ENCODE measurements around the gene NEDD4L. TPM values are rescaled to one million over a fixed set of nuclear protein-coding genes. Genes with fewer than 3 reads are reported as not detected.

Gene NEDD4L
- total RNA-seq, 2 donors from 2014 or later, result 149 to 212 TPM

- Histone ChIP-seq H3K9ac (ENCODE audit: low read depth in 2 of 2, low read length in 2 of 2) (peak overlapping the region in 1 of 2 donors; percentile 53), H3K9me3 (no peaks in the 10 kb centered on the region), H3K4me3 (no peak overlapping the region), H3K36me3 (peaks cover 3% of the 10 kb centered on the region), H3K4me1 (no peaks in the 10 kb centered on the region), H3K27ac (peak overlapping the region; percentile 45), H3K27me3 (no peaks in the 10 kb centered on the region)
- intact Hi-C loops (cut with DNase I), result loop anchor here (5.0 to 10.0 kb wide), 3 partner anchors 130 to 257 kb away; no protein-coding TSS in a partner anchor
- DNase-seq, result peak; percentile 78
- TF ChIP-seq, protein P1, sequence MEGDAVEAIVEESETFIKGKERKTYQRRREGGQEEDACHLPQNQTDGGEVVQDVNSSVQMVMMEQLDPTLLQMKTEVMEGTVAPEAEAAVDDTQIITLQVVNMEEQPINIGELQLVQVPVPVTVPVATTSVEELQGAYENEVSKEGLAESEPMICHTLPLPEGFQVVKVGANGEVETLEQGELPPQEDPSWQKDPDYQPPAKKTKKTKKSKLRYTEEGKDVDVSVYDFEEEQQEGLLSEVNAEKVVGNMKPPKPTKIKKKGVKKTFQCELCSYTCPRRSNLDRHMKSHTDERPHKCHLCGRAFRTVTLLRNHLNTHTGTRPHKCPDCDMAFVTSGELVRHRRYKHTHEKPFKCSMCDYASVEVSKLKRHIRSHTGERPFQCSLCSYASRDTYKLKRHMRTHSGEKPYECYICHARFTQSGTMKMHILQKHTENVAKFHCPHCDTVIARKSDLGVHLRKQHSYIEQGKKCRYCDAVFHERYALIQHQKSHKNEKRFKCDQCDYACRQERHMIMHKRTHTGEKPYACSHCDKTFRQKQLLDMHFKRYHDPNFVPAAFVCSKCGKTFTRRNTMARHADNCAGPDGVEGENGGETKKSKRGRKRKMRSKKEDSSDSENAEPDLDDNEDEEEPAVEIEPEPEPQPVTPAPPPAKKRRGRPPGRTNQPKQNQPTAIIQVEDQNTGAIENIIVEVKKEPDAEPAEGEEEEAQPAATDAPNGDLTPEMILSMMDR (IDR thresholded peaks at IDR 0.05), result peak; percentile 47
These were observed 278.0 kb downstream of the NEDD4L start for GRCh38 chr18:58321986-58322385.

GRCh38 chr18:58322464-58322863 is 278.4 kb downstream of the NEDD4L start:
- Histone ChIP-seq H3K4me3 (no peak overlapping the region), H3K9ac (ENCODE audit: low read depth in 2 of 2, low read length in 2 of 2) (no peak overlapping the region)
- intact Hi-C loops (cut with DNase I), result loop anchor here (5.0 to 10.0 kb wide), 3 partner anchors 130 to 258 kb away; no protein-coding TSS in a partner anchor

DNA sequence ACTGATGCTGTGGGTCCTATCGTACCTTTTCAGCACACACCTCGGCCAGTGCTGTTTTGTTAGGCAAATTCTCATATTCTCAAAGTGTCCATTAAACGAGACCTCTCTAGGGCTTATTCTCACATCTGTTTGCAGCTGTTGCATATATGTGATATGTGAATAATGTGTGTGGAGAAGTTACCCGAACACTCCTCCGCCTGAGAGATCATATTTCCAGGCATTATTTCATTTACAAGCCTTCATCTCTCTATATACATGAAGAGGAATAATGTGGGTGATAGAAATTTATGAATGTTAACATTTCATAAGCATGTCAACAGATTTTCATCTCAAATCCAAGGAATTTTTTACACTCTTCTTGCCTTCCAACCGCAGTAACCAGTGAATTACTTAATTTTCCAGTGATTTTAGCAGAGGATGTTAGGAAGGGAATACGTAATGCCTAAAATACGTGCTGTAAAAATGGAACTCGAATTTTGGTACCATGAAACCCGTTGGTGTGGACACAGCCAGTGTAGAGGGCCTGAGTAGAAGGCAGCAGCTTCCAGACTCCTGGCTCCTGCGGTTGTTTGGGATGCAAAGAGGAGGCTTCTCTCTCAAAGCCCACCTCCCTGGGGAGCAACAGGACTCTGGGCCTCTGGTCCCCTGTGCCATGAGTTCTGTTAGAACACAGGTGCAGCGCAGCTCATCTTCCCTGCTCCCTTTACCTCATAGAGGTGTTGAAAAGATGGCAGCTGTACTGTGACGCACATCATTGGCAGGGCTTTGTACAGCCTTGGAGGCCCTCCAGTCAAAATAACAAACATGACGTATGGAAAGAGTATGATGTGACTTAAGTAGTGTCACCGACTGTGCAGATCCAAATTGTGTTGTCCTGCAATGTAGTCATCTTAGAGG is 280.1 kb downstream of the NEDD4L start:
- no peaks in the 10 kb centered on the region for H3K27me3 ChIP-seq
- TF ChIP-seq, protein P1 (IDR thresholded peaks at IDR 0.05), result no peak
- H3K27ac ChIP-seq, result no peak overlapping the region
- no peaks in the 10 kb centered on the region for H3K9me3 ChIP-seq
- intact Hi-C loops (cut with DNase I), result loop anchor here (5.0 to 10.0 kb wide), 3 partner anchors 132 to 259 kb away; no protein-coding TSS in a partner anchor
- H3K4me3 ChIP-seq, result no peak overlapping the region
- H3K9ac ChIP-seq (ENCODE audit: low read depth in 2 of 2, low read length in 2 of 2), result no peak overlapping the region
- no peaks in the 10 kb centered on the region for H3K4me1 ChIP-seq
- H3K36me3 ChIP-seq, result peaks cover 3% of the 10 kb centered on the region
- DNase-seq, result no peak

More at GRCh38 chr18:58322464-58322863, 278.4 kb downstream of the NEDD4L start:
- DNase-seq, result no peak
- no peak overlapping the region for H3K27ac ChIP-seq
- peaks cover 3% of the 10 kb centered on the region for H3K36me3 ChIP-seq
- no peaks in the 10 kb centered on the region for H3K9me3 ChIP-seq
- H3K27me3 ChIP-seq, result no peaks in the 10 kb centered on the region
- no peaks in the 10 kb centered on the region for H3K4me1 ChIP-seq
- TF ChIP-seq, protein P1 (IDR thresholded peaks at IDR 0.05), result no peak

DNA sequence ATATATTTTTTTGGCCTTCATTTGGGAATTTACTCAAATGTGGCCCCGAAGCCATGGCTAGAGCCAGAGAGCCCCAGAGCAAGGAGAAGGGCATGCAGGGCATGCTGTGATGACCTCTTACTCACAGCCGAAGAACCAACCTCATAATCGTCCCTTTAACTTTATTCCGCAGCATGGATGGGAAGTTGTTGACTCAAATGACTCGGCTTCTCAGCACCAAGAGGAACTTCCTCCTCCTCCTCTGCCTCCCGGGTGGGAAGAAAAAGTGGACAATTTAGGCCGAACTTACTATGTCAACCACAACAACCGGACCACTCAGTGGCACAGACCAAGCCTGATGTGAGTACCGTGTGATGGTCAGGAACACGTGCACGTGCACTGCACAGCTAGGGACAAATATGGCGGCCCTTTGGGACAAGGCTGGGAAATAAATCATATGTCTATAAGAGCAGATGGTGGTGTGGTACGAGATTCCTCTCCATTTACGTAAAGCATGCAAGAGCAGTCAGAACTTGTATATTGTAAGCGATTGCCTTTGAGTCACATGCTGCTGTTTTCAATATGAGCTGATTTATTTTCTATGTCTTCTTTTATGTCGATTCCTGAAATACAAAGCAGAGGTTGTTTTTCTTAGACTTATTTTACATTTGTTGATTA is 280.9 kb downstream of the NEDD4L start:
- Histone ChIP-seq H3K27ac (no peak overlapping the region), H3K4me1 (no peaks in the 10 kb centered on the region), H3K9ac (ENCODE audit: low read depth in 2 of 2, low read length in 2 of 2) (no peak overlapping the region), H3K36me3 (peaks cover 3% of the 10 kb centered on the region), H3K9me3 (no peaks in the 10 kb centered on the region), H3K4me3 (no peak overlapping the region), H3K27me3 (no peaks in the 10 kb centered on the region)
- TF ChIP-seq, protein P1 (IDR thresholded peaks at IDR 0.05), result no peak
- intact Hi-C loops (cut with DNase I), result loop anchor here (5.0 to 10.0 kb wide), 3 partner anchors 133 to 260 kb away; no protein-coding TSS in a partner anchor
- DNase-seq, result no peak

- Histone ChIP-seq H3K9me3 (no peaks in the 10 kb centered on the region), H3K27ac (no peak overlapping the region), H3K9ac (ENCODE audit: low read depth in 2 of 2, low read length in 2 of 2) (no peak overlapping the region), H3K4me1 (no peaks in the 10 kb centered on the region), H3K27me3 (no peaks in the 10 kb centered on the region), H3K4me3 (no peak overlapping the region), H3K36me3 (peaks cover 3% of the 10 kb centered on the region)
- TF ChIP-seq, protein P1 (IDR thresholded peaks at IDR 0.05), result no peak
- no peak for DNase-seq
- intact Hi-C loops (cut with DNase I), result loop anchor here (10.0 kb wide), 2 partner anchors 191 to 261 kb away; no protein-coding TSS in a partner anchor
These were observed 281.5 kb downstream of the NEDD4L start for GRCh38 chr18:58325494-58325893.

Measured in colonic mucosa (tissue), 4 donors.